Sigmoid colon (tissue), 7 donors: ENCODE measurements around the gene ATP6V0B. TPM values are rescaled to one million over a fixed set of nuclear protein-coding genes. Genes with fewer than 3 reads are reported as not detected.
A peak's percentile ranks its signal among the peaks of the same experiment; 100 is the strongest.

ENCODE experiments used
- DNase-seq: peaks from one replicate; pipeline ENCODE4 v3.0.0-alpha.2; 2019
- H3K27ac ChIP-seq, 4 donors: fragments of 200-600 bp; sonication (generic); one replicate each; pipeline ENCODE4 v1.5.1; 2016 to 2019; ENCODE audit warnings: mild to moderate bottlenecking in 1 of 4
- H3K27me3 ChIP-seq, 3 donors: fragments of 200-600 bp; sonication (generic); one replicate each; pipeline ENCODE4 v1.5.1; 2019; ENCODE audit warnings: mild to moderate bottlenecking in 1 of 3
- H3K36me3 ChIP-seq, 4 donors: fragments of 200-600 bp; sonication (generic); one replicate each; pipeline ENCODE4 v1.5.1; 2016 to 2019
- H3K4me1 ChIP-seq, 4 donors: fragments of 200-600 bp; sonication (generic); one replicate each; pipeline ENCODE4 v1.5.1; 2017 to 2019
- H3K4me3 ChIP-seq, 4 donors: fragments of 200-600 bp; sonication (generic); one replicate each; pipeline ENCODE4 v1.5.1; 2017 to 2019; ENCODE audit warnings: mild to moderate bottlenecking in 2 of 4, moderate library complexity in 1 of 4
- H3K9me3 ChIP-seq, 4 donors: fragments of 200-600 bp in 3 of 4; sonication (generic) in 3 of 4; one replicate each; pipeline versions ENCODE4 v1.5.1 to v1.6.1; 2013 to 2019
- CTCF ChIP-seq, 4 experiments: fragments of 450-650 bp in 3 of 4; fragments of 200-600 bp in 1 of 4; IDR thresholded peaks; one replicate each; pipeline ENCODE4 v1.5.1; 2016 to 2019; ENCODE audit warnings: antibody characterized with exemption in 4 of 4, mild to moderate bottlenecking in 3 of 4, moderate library complexity in 2 of 4
- EP300 ChIP-seq, 4 donors: sonication (generic); formaldehyde crosslinking; IDR thresholded peaks; one replicate each; pipeline ENCODE4 v1.6.1; 2017; ENCODE audit warnings: antibody characterized with exemption in 4 of 4
- POLR2A ChIP-seq, 2 donors: fragments of 450-650 bp; IDR thresholded peaks; one replicate each; pipeline ENCODE4 v1.6.1; 2016; ENCODE audit warnings: antibody characterized with exemption in 2 of 2, mild to moderate bottlenecking in 2 of 2, moderate library complexity in 2 of 2
- POLR2AphosphoS5 ChIP-seq, 4 donors: sonication (generic); formaldehyde crosslinking; IDR thresholded peaks; one replicate each; pipeline ENCODE4 v1.6.1; 2017; ENCODE audit warnings: antibody characterized with exemption in 4 of 4
- WGBS, 2 donors: extraction: QIAGEN DNeasy Blood & Tissue Kit; methylation state at CpG; one replicate each; pipeline ENCODE4 v1.1.7; 2013; 5-methylcytosine and 5-hydroxymethylcytosine counted together
- intact Hi-C: fragments of 100-400 bp; cut with DNase I; formaldehyde crosslinking; loops from one replicate; pipeline ENCODE4 v1.15.1; 2023
- polyA plus RNA-seq, 3 donors: library from polyadenylated mRNA; stranded (reverse); fragments of 200-250 nt; gene quantifications; one replicate each; pipeline ENCODE4 v1.2.3, GENCODE V29; 2013
- total RNA-seq, 4 donors: library from RNA; depleted of rRNA; stranded (reverse); fragments of >200 nt; gene quantifications; one replicate each; pipeline ENCODE4 v1.1.0, GENCODE V29; 2016
- donor health status: healthy with polysubstance abuse.
- donor health status: Bipolar disorder and iron deficiency.
- donor health status: healthy.

ATP6V0B gene
- total and polyA plus RNA-seq, 7 donors = 67.9 to 286 (median 129) TPM

- TF ChIP-seq CTCF (IDR thresholded peaks at IDR 0.05) = no peak
- no peak for TF ChIP-seq POLR2A (IDR thresholded peaks at IDR 0.05)
- no peak for TF ChIP-seq POLR2AphosphoS5 (IDR thresholded peaks at IDR 0.05)
- TF ChIP-seq EP300 (IDR thresholded peaks at IDR 0.05) = no peak
- intact Hi-C loops = loop anchor here (5.0 kb wide), 2 partner anchors 47 to 413 kb away; partner anchors contain the start of genes CCDC24 and PTPRF
- Histone ChIP-seq H3K9me3 (no peaks in the 10 kb centered on the region), H3K4me3 (no peak overlapping the region), H3K36me3 (peaks cover 0 to 6% (median 3%) of the 10 kb centered on the region in 4 donors), H3K27me3 (no peaks in the 10 kb centered on the region), H3K27ac (no peak overlapping the region), H3K4me1 (peaks cover 0 to 43% (median 37%) of the 10 kb centered on the region in 4 donors)
- WGBS, 2 donors = 96 to 98% methylated on average over 1 of the region's 1 CpG
- DNase-seq = no peak
Observed at GRCh38 chr1:43944860-43945259, 29.9 kb upstream of the ATP6V0B start.

DNA sequence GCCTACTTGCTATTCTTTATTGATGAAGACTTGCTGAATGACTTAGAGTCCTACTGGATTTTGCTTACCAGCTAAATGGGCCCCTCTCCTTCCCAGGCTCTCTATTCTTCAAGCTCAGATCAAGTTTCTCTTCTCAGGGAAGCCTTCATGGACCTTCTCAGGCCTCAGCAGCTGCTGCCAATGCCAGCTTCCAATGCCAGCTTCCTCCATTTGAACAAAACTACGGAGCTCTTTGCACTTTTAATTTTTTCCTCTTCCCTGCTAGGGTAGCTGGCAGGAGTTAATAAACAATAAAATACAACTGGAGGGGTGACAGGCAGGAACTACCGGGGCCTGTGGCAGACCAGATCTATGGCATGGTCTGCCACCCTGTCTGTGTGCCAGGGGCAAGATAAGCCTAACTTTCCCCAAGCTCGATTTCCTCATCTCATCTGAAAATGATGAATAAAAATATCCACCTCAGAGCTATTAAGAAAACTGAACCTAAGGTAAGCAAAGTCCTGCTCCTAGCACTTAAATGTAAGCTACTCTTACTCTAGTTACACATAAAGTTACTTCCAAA, 29.0 kb upstream of the ATP6V0B start:
- WGBS, 2 donors = 1 to 9% methylated on average over 3 of the region's 3 CpGs

DNA sequence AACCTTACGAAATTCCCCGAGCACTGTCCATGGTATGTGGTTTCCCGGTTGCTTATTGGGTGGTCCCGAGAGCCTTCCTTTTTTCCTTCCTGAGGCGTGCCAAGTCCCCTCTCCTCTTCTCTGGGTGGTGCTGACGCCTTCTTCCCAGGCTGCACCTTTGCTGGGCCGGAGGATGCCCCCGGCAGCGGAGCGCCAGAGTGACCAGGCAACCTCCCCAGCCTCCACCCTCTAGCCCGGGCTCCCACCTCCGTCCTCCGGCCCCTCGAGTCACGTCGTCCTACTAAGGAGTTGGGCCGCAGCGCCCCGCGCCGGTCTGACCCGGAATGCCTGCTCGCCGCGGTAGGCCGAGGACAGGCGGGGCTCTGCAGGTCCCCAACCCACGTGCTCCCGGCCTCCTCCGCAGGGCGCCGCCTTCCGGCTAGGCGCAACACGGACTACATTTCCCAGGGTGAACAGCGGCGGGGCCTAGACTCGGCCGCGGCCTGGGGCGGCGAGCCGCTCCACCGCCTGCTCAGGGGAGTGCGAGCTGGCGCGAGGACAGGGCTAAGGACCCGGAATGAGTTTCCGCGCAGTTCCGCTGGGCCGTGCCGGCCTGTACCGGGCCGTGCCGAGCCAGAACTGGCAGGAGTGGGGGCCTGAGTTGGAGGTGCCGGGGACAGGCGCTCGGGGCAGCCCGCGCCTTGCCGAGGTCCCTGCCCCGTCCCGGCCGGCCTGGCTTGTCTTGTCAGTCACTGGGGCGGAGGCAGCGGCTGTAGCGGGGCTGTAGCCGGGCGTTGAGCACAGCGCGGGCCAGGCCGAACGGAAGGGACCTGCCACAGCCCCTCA, 28.3 kb upstream of the ATP6V0B start, which contains the start of gene IPO13:
Gene IPO13, plus strand, starts transcription at position 715 of the 825 bp plus-strand sequence. CDS start 651 bp downstream, outside the sequence.
- intact Hi-C loops = loop anchor here (1.0 to 5.0 kb wide), 3 partner anchors 24 to 414 kb away; partner anchors contain the start of genes CCDC24, DPH2 and PTPRF
- H3K9me3 ChIP-seq = no peaks in the 10 kb centered on the region
- peak within 1 kb of the TSS; percentile 90 to 96 (median 93) for H3K27ac ChIP-seq

More for the DNA sequence above, 29.0 kb upstream of the ATP6V0B start:
- H3K27me3 ChIP-seq = no peaks in the 10 kb centered on the region
- intact Hi-C loops = loop anchor here (1.0 to 5.0 kb wide), 3 partner anchors 25 to 413 kb away; partner anchors contain the start of genes CCDC24, DPH2 and PTPRF
- peak overlapping the region; percentile 53 to 78 (median 72) for H3K4me3 ChIP-seq
- H3K27ac ChIP-seq = peak overlapping the region; percentile 90 to 96 (median 93)
- H3K4me1 ChIP-seq = peaks cover 0 to 45% (median 37%) of the 10 kb centered on the region in 4 donors
- DNase-seq = no peak
- TF ChIP-seq CTCF (IDR thresholded peaks at IDR 0.05) = no peak
- H3K9me3 ChIP-seq = no peaks in the 10 kb centered on the region
- H3K36me3 ChIP-seq = peaks cover 0 to 11% (median 5%) of the 10 kb centered on the region in 4 donors

More for the DNA sequence above, 28.3 kb upstream of the ATP6V0B start, which contains the start of gene IPO13:
- Histone ChIP-seq H3K36me3 (peaks cover 0 to 11% (median 5%) of the 10 kb centered on the region in 4 donors), H3K4me1 (peaks cover 0 to 45% (median 37%) of the 10 kb centered on the region in 4 donors), H3K27me3 (no peaks in the 10 kb centered on the region), H3K4me3 (peak within 1 kb of the TSS; percentile 53 to 78 (median 72))
- 0 to 1% methylated on average over 74 of the region's 74 CpGs for WGBS, 2 donors
- peak; percentile 40 to 74 (median 68) for TF ChIP-seq CTCF (IDR thresholded peaks at IDR 0.05)
- peak; percentile 49 to 88 (median 82) for TF ChIP-seq POLR2AphosphoS5 (IDR thresholded peaks at IDR 0.05)
- peak; percentile 62 to 68 for TF ChIP-seq POLR2A (IDR thresholded peaks at IDR 0.05)
- no peak for TF ChIP-seq EP300 (IDR thresholded peaks at IDR 0.05)
- peak; percentile 97 for DNase-seq
